Loucy (cell line): ENCODE measurements around the gene MMP17.

Source experiments
- H2AFZ ChIP-seq: fragments of 200-600 bp; sonication (generic); 2 replicates; pipeline ENCODE4 v1.6.0; 2016; ENCODE audit warnings: antibody characterized with exemption, mild to moderate bottlenecking, low read length, moderate library complexity
- H3F3A ChIP-seq: fragments of 200-600 bp; 2 replicates; pipeline ENCODE4 v1.6.0; 2016; ENCODE audit warnings: antibody characterized with exemption, low read depth, mild to moderate bottlenecking
- H3K27me3 ChIP-seq: fragments of 200-600 bp; sonication (generic); 2 replicates; pipeline ENCODE4 v1.6.1; 2014; ENCODE audit warnings: low read length, mild to moderate bottlenecking; ENCODE audit not compliant: insufficient read depth, poor library complexity, severe bottlenecking
- H3K36me3 ChIP-seq: fragments of 200-600 bp; sonication (generic); 2 replicates; pipeline ENCODE4 v1.6.1; 2016; ENCODE audit warnings: low read length; ENCODE audit not compliant: insufficient read depth
- H3K4me1 ChIP-seq: fragments of 200-600 bp; sonication (generic); 2 replicates; pipeline ENCODE4 v1.5.1; 2014; ENCODE audit warnings: low read length, mild to moderate bottlenecking; ENCODE audit not compliant: insufficient read depth, poor library complexity, severe bottlenecking
- H3K4me2 ChIP-seq: fragments of 200-600 bp; sonication (generic); 2 replicates; pipeline ENCODE4 v1.6.0; 2014; ENCODE audit warnings: antibody characterized with exemption, low read length, low read depth, mild to moderate bottlenecking; ENCODE audit not compliant: poor library complexity, severe bottlenecking
- H3K4me3 ChIP-seq: fragments of 200-600 bp; sonication (generic); 2 replicates; pipeline ENCODE4 v1.5.1; 2014; ENCODE audit warnings: low read length, mild to moderate bottlenecking, mixed read lengths; ENCODE audit not compliant: poor library complexity, severe bottlenecking
- H3K79me2 ChIP-seq: fragments of 200-600 bp; sonication (generic); 2 replicates; pipeline ENCODE4 v1.6.1; 2014; ENCODE audit warnings: low read length; ENCODE audit not compliant: insufficient read depth
- H3K9ac ChIP-seq: fragments of 200-600 bp; sonication (generic); 2 replicates; pipeline ENCODE4 v1.6.0; 2014; ENCODE audit warnings: mild to moderate bottlenecking, low read depth, low read length, moderate library complexity; ENCODE audit not compliant: poor library complexity, severe bottlenecking
- H3K9me2 ChIP-seq: fragments of 200-600 bp; sonication (generic); replicated peaks from 2 replicates; pipeline ENCODE4 v1.6.1; 2016; ENCODE audit warnings: low read depth, low read length, mixed read lengths
- H3K9me3 ChIP-seq: fragments of 200-600 bp; sonication (generic); 2 replicates; pipeline ENCODE4 v1.6.1; 2014; ENCODE audit warnings: mild to moderate bottlenecking, antibody characterized with exemption, low read length, low read depth; ENCODE audit not compliant: insufficient read depth
- H4K20me1 ChIP-seq: fragments of 200-600 bp; sonication (generic); 2 replicates; pipeline ENCODE4 v1.6.0; 2014; ENCODE audit warnings: antibody characterized with exemption, low read length, mild to moderate bottlenecking; ENCODE audit not compliant: insufficient read depth, poor library complexity, severe bottlenecking
- CTCF ChIP-seq: fragments of 200-600 bp; sonication (generic); conservative IDR thresholded peaks from 2 replicates; pipeline ENCODE4 v1.5.1; 2014; ENCODE audit warnings: mild to moderate bottlenecking, antibody characterized with exemption, low read length
- EZH2phosphoT487 ChIP-seq: fragments of 200-600 bp; IDR thresholded peaks from 2 replicates; pipeline ENCODE4 v1.6.1; 2018; ENCODE audit warnings: antibody characterized with exemption, mild to moderate bottlenecking, moderate library complexity, borderline replicate concordance

MMP17 gene

GRCh38 chr12:131799828-131800593, 28.2 kb upstream of the MMP17 start:
- Histone ChIP-seq H3F3A (no peaks in the 10 kb centered on the region), H3K4me3 (peak overlapping the region; percentile 59), H3K4me2 (peak overlapping the region; percentile 63), H3K27me3 (no peaks in the 10 kb centered on the region), H3K9ac (peak overlapping the region; percentile 53), H3K9me3 (no peaks in the 10 kb centered on the region), H4K20me1 (no peaks in the 10 kb centered on the region), H3K9me2 (no peaks in the 10 kb centered on the region), H3K4me1 (peaks cover 36% of the 10 kb centered on the region), H3K79me2 (no peaks in the 10 kb centered on the region), H3K36me3 (peaks cover 21% of the 10 kb centered on the region; the same call in 1 of the 2 replicates), H2AFZ (no peak overlapping the region)
- TF ChIP-seq EZH2phosphoT487 (no peak), CTCF (no peak)

DNA sequence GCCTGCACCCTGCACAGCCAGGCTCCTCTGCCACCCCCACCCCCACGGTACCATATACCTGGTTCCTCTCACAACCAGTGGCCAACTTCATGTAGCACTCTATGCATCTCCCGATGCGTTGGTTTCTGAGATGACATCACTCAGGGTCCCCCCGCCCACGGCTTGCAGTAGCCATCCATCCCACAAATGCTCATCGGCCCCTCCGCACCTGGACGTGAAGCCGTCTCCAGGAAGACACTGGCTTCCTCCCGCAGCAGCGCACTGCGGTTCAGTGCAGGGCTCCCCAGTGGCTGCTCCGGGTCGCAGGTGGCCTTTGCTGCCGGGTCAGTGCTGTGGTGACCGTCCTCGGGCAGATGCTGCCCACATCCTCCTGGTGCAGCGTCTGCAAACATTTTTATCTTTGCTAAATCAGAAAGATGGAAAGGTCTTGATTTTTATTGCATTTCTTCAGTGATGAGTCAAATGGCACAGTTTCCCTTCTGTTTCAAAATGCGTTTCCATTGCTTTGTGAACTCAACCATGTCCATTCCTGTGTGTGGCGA, 27.5 kb upstream of the MMP17 start:
- Histone ChIP-seq H3K27me3 (no peaks in the 10 kb centered on the region), H2AFZ (no peak overlapping the region), H3K9ac (peak overlapping the region; percentile 53), H3K9me2 (no peaks in the 10 kb centered on the region), H4K20me1 (no peaks in the 10 kb centered on the region), H3K9me3 (no peaks in the 10 kb centered on the region), H3K79me2 (no peaks in the 10 kb centered on the region), H3K36me3 (peaks cover 15% of the 10 kb centered on the region; the same call in 1 of the 2 replicates), H3K4me2 (peak overlapping the region; percentile 63), H3F3A (no peaks in the 10 kb centered on the region), H3K4me1 (peaks cover 32% of the 10 kb centered on the region), H3K4me3 (peak overlapping the region; percentile 59)
- TF ChIP-seq EZH2phosphoT487 (no peak), CTCF (no peak)

DNA sequence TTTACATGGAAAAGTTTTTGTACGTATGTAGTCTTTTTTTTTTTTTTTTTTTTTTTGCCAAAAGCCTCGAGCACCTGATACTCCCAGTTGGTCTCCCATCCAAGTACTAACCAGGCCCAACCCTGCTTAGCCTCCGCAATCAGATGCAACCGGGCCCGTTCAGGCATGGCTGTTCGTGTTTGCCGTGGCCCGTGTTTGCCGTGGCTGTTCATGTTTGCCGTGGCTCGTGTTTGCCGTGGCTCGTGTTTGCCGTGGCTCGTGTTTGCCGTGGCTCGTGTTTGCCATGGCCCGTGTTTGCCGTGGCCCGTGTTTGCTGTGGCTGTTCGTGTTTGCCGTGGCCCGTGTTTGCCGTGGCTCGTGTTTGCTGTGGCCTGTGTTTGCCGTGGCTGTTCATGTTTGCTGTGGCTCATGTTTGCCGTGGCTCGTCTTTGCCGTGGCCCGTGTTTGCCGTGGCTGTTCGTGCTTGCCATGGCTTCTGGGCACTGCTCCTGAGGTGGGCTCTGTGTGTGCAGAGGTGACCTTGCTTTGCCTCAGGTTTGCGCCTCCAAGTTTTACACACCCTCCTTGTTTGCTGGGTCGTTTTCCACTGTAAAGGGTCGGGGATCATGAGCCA, 26.8 kb upstream of the MMP17 start:
- no peaks in the 10 kb centered on the region for H3F3A ChIP-seq
- TF ChIP-seq EZH2phosphoT487 (no peak), CTCF (no peak)
- H2AFZ ChIP-seq, result no peak overlapping the region
- no peaks in the 10 kb centered on the region for H3K79me2 ChIP-seq
- H3K36me3 ChIP-seq, result peaks cover 15% of the 10 kb centered on the region; the same call in 1 of the 2 replicates
- peak overlapping the region; percentile 59 for H3K4me3 ChIP-seq
- H3K9me3 ChIP-seq, result no peaks in the 10 kb centered on the region
- H4K20me1 ChIP-seq, result no peaks in the 10 kb centered on the region
- no peak overlapping the region for H3K9ac ChIP-seq
- H3K27me3 ChIP-seq, result no peaks in the 10 kb centered on the region
- peaks cover 32% of the 10 kb centered on the region for H3K4me1 ChIP-seq
- H3K9me2 ChIP-seq, result no peaks in the 10 kb centered on the region
- H3K4me2 ChIP-seq, result peak overlapping the region; percentile 63
